NCI-H748 (cell line): ENCODE results near the gene SLC35E1.
A peak's percentile ranks its signal among the peaks of the same experiment; 100 is the strongest.
"Not testable (repeated sequence)": the region's sequence is repeated elsewhere in the genome, so short reads cannot be mapped to it uniquely, and the experiment has no call there.

ENCODE experiments used
- DNase-seq: peaks from one replicate; lab custom pipeline; 2025; ENCODE audit not compliant: unreplicated experiment; lab: John Stamatoyannopoulos, UW

SLC35E1 gene

DNA sequence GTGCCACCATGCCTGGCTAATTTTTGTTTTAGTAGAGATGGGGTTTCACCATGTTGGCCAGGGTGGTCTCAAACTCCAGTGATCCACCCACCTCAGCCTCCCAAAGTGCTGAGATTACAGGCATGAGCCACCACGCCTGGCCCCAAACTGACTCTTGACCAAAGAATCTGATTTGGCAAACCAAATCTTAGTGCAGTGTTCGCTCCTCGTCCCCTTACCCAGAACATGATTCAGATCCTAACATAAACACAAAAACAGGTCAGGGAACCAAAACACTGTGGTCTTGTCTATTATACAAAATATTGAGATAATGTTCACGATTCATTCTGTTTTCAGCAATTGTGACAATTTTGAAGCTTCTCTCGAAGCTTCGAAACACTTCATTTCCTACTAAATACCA is 20.3 kb downstream of the SLC35E1 start:
- DNase-seq: not testable (repeated sequence)

- DNase-seq: no peak
Measured at GRCh38 chr19:16548956-16549355, 23.3 kb downstream of the SLC35E1 start.

GRCh38 chr19:16544473-16545231 is 27.6 kb downstream of the SLC35E1 start:
- no peak for DNase-seq

DNA sequence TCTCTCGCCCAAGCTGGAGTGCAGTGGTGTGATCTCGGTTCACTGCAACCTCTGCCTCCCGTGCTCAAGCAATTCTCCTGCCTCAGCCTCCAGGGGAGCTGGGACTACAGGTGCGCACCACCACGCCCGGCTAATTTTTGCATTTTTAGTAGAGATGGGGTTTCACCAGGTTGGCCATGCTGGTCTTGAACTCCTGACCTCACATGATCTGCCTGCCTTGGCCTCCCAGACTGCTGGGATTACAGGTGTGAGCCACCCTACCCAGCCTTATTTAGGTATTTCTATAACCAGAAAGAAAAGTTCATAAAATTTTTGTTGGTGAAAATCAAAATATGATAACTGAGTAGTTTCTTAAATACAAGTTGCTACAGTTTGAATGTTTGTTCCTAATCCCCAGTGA is 28.5 kb downstream of the SLC35E1 start:
- DNase-seq: not testable (repeated sequence)

GRCh38 chr19:16542910-16543472 is 29.2 kb downstream of the SLC35E1 start:
- no peak for DNase-seq

DNA sequence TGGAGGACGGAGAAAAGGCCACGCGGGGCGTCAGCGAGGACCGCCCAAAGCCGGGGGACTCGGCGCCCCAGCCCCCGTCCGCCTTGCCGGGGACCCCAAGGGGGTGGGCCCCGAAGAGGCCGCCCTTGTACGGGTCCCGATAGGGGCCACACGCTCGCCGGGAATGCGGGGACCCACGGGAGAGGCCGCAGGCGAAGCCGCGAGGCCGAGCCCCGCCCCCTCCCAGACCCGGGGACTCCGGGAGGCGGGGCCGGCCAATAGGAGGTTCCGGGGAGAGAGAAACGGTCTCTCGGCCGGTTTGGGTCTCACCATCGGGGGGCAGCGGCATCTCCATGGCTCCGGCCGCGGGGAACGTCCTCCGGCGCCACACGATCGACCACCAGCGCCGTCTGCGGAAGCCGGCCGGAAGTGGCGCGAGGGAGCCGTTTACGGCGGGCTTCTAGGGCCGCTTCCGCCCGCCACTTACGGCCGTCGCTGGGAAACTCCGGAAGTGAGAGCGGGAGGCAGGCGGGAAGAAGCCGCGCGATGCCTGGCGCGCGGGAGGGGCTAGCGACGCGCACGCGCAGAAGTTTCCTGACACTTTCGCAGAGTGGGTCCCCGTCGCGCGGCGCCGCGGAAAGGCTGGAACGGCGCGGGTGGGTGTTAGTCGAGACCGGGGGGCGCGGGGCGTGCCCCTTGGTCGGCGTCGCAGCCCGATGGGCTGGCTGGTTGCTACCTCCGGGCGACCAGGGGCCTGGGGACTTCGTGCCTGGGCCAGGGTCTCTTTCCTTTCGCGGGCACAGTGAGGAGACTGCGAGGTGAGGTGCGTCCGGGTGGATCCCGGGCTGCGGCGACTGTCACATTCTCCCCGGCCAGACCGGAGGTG is 29.9 kb downstream of the SLC35E1 start, which contains the start of gene CHERP:
Gene CHERP, minus strand, starts transcription at position 393 of the 865 bp plus-strand sequence. Its CDS starts 59 bp downstream, at position 334.
- peak; percentile 94 for DNase-seq

DNA sequence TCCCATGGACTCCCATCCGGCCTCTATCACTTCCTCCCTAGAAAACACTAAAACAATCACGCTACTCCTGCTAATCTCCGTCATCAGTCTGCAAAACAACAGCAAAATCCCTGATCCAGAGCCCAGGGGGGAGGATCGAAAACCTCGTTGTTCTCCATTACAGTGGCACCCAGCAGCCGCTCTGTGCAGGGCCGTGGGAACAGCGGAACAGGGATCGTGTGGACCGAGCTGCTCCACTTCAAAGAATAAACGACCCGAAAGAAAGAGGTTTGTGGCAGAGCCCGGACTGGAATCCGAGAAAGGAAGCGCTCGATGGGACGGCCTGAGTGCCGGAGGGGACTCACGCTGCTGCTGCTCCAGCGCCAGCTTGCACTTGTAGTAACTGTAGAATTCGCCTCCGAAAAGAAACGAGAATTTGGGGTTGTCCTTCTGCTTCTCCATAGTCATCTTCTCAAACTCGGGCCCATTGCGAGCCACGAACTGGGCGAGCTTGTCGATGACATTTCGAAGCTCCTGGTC is 30.6 kb downstream of the SLC35E1 start:
- DNase-seq: no peak

- no peak for DNase-seq
Measured at GRCh38 chr19:16540948-16541347, 31.3 kb downstream of the SLC35E1 start.

- DNase-seq: no peak
Measured at GRCh38 chr19:16537111-16537510, 35.1 kb downstream of the SLC35E1 start.

DNA sequence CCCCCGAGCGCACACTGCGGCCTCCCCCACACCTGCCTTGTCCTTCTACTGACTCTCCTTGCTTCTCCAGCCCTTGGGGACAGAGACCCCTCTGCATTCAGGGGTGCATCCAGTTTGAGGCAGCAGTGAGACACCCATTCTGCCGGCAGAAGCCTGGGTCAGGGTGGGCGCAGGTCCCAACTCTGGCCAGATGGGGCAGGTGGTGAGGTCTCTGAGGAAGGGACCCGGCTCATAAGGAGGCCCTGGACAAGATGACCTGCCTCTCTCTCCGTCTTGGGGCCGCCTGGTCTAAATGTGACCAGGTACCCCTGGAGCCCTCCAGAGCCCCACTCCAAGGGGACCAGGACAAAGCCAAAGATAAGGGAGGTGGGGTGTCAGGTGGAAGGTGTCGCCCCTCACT is 36.1 kb downstream of the SLC35E1 start:
- no peak for DNase-seq

- DNase-seq: no peak
Measured at GRCh38 chr19:16535381-16535780, 36.8 kb downstream of the SLC35E1 start.

DNA sequence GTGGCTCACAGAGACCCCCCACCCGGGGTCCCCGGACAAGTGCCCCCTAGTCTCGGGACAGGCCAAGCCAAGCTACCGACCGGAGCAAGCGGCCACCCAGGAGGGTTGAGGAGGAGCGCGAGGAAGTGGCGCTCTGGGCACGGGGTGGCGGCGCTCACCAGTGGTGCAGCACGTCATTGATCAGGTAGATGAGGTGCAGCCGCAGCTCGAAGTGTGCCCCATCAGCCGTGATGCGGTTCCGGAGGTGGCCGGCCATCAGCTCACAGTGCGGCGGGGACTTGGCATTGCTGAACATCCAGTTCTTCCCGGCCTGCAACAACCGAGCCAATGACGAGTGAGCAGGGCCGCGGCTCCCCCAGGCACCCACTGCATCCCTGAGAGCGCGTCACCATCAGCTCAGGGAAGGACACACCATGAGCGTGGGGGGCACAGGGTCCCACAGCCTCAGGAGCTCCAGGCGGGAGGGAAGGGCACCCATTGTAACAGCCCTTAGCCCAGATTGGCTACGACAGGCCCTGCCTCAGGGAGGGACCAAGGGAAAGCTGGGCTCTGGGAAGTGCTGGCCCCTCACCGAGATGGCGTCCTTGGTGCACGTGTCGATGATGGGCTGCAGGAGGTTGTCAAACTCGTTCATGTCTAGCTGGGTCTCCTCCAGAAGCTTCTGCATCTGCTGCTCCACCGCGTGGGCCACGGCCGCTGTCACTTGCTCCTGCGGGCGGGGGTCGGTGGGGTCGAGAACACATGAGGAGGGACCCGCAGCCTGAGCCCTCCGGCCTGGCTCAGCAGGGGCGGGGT is 39.6 kb downstream of the SLC35E1 start:
- no peak for DNase-seq

DNA sequence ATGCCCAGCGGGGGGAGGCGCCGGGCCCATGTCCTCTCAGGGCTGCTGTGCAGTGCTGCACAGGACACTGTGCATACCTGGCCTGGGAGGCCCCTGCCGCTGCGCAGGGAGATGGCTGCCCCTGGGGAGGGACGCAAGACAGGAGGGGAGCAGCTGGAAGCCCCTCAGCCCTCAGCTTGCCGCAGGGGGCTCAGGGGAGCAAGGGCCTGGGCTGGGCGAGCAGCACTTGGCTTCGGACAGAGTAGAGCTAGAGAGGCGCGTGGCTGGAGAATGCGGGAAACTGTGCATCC is 40.9 kb downstream of the SLC35E1 start:
- no peak for DNase-seq

- no peak for DNase-seq
Measured at GRCh38 chr19:16530540-16531379, 41.5 kb downstream of the SLC35E1 start.

- DNase-seq: no peak
Measured at GRCh38 chr19:16529466-16530144, 42.6 kb downstream of the SLC35E1 start.

DNA sequence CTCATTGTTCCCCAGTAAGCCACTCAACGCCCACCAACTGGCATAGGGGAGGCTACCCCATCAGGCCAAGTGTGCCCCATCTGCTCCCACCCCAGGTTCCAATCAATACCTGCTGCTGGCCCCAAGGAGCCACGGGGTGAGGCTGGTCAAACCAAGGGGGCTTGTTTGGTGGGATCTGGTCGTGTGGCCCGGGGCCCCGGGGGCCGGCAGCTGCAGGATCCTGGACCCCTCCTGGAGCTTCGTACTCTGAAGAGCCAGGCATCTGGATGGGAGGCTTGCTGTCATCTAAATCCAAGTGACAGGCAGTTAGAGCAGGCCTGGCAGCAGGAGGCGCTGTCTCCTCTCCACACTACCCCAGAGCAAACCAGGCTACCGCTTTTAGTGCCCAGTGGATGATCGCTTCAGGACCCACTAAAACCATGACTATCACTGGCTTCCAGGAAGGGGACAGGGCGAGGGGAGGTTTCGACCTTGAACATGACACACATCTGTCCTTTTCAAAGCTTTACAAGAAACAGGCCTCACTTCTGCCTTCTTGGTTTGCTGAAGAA is 44.2 kb downstream of the SLC35E1 start:
- DNase-seq: no peak

GRCh38 chr19:16527334-16527935 is 44.8 kb downstream of the SLC35E1 start:
- no peak for DNase-seq

- DNase-seq: no peak
Measured at GRCh38 chr19:16525751-16526481, 46.3 kb downstream of the SLC35E1 start.
